Retinal pigment epithelial cell (primary cell): ENCODE results near the gene LRRC40.

Experiments used
- DNase-seq: peaks from one replicate; pipeline ENCODE4 v3.0.0-alpha.2; 2010; ENCODE audit warnings: low read depth
- H3K4me3 ChIP-seq: 2 replicates; pipeline ENCODE4 v1.5.1; 2011; ENCODE audit warnings: mild to moderate bottlenecking, low read length, control low read depth, moderate library complexity
- CTCF ChIP-seq: conservative IDR thresholded peaks from 2 replicates; pipeline ENCODE4 v1.5.1; 2011; ENCODE audit warnings: low read depth, low read length, control low read depth, inconsistent platforms

The LRRC40 gene

DNA sequence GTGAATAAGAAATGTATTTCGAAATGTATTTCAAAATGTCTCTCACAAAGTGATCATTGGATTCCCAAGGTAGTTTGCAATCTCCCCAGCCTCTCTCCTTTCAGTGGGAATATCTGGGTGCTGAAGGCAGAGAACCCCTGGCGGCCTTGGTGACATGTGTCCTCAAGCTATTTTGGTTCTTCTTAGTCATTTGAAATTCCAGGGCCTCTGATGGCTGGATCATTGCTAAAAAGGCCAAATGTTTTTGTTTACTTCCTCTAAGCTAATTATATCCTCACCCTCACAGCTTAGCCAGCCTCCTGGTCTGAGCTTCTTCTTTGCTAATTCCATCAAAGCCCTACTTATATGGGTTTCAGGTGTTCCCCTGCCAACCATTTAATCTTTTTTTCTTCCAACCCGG, 71.2 kb downstream of the LRRC40 start:
- H3K4me3 ChIP-seq = no peak overlapping the region
- TF ChIP-seq CTCF = no peak
- no peak for DNase-seq

- DNase-seq = peak; percentile 42
- H3K4me3 ChIP-seq = no peak overlapping the region
- no peak for TF ChIP-seq CTCF
These were observed 88.3 kb downstream of the LRRC40 start for GRCh38 chr1:70117046-70117445.

GRCh38 chr1:70115315-70115714, 90.1 kb downstream of the LRRC40 start:
- DNase-seq = no peak
- no peak overlapping the region for H3K4me3 ChIP-seq
- TF ChIP-seq CTCF = no peak

GRCh38 chr1:70112838-70113237, 92.5 kb downstream of the LRRC40 start:
- no peak overlapping the region for H3K4me3 ChIP-seq
- DNase-seq = no peak
- TF ChIP-seq CTCF = peak; percentile 15

GRCh38 chr1:70109241-70109640, 96.1 kb downstream of the LRRC40 start:
- no peak for TF ChIP-seq CTCF
- no peak for DNase-seq
- H3K4me3 ChIP-seq = no peak overlapping the region

DNA sequence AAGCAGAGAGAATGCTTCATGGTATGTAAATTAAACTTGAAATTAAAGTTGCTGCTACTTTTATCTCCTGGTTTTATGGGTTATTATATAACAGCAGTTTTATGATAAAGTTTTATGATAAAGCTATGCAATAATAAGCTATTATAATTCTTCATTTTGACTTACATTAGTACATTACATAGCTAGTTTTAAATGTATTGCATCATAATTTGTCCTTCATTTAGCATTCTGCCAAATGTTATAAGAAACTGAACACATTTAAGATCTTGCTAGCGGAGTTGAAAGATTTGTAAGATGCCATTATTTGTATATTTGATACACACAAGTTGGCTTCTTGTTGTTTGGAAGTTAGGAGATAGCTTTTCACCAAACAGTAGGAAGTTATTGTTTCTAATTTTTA, 101.6 kb downstream of the LRRC40 start:
- no peak for TF ChIP-seq CTCF
- H3K4me3 ChIP-seq = no peak overlapping the region
- DNase-seq = no peak

GRCh38 chr1:70101774-70102173, 103.6 kb downstream of the LRRC40 start:
- DNase-seq = no peak
- no peak overlapping the region for H3K4me3 ChIP-seq
- TF ChIP-seq CTCF = no peak
